NCI-H1436 treated with DMSO at 0.1 percent for 48 hours (cell line): ENCODE measurements around the gene HAND2.

Experiments
- DNase-seq: peaks from one replicate; lab custom pipeline; 2025; lab: John Stamatoyannopoulos, UW

Gene HAND2

GRCh38 chr4:173535957-173536356, 5.9 kb upstream of the HAND2 start:
- no peak for DNase-seq

GRCh38 chr4:173535165-173535902, 5.3 kb upstream of the HAND2 start:
- DNase-seq, result no peak

- no peak for DNase-seq
Observed at GRCh38 chr4:173534434-173534833, 4.4 kb upstream of the HAND2 start.

- DNase-seq, result no peak
Observed at GRCh38 chr4:173532725-173533511, 2.9 kb upstream of the HAND2 start.

GRCh38 chr4:173531086-173531965, 1.3 kb upstream of the HAND2 start:
- no peak for DNase-seq

- DNase-seq, result no peak
Observed at GRCh38 chr4:173530326-173531085, 477 bp upstream of the HAND2 start.

- no peak for DNase-seq
Observed at GRCh38 chr4:173528378-173529321, 1.4 kb downstream of the HAND2 start.

GRCh38 chr4:173527103-173527891, 2.7 kb downstream of the HAND2 start:
- DNase-seq, result no peak

- no peak for DNase-seq
Observed at GRCh38 chr4:173526724-173527102, 3.3 kb downstream of the HAND2 start.

GRCh38 chr4:173526027-173526482, 4.0 kb downstream of the HAND2 start:
- DNase-seq, result no peak

GRCh38 chr4:173525118-173526011, 4.7 kb downstream of the HAND2 start:
- no peak for DNase-seq

- no peak for DNase-seq
Observed at GRCh38 chr4:173524218-173525117, 5.6 kb downstream of the HAND2 start.

- no peak for DNase-seq
Observed at GRCh38 chr4:173522951-173523395, 7.1 kb downstream of the HAND2 start.

GRCh38 chr4:173522160-173522950, 7.7 kb downstream of the HAND2 start:
- DNase-seq, result no peak

GRCh38 chr4:173521467-173522159, 8.4 kb downstream of the HAND2 start:
- no peak for DNase-seq

GRCh38 chr4:173520921-173521466, 9.0 kb downstream of the HAND2 start:
- no peak for DNase-seq
